Activated naive CD4-positive, alpha-beta T cell treated with anti-CD3 and anti-CD28 coated beads, Interleukin-2, amount 50 U/mL, for 16 hours (primary cell): ENCODE measurements around the gene LRRC8B.
"Not testable (repeated sequence)": the region's sequence is repeated elsewhere in the genome, so short reads cannot be mapped to it uniquely, and the experiment has no call there.

Experiments used
- DNase-seq: peaks from one replicate; pipeline ENCODE4 v3.0.0-alpha.2; 2020

The LRRC8B gene

GRCh38 chr1:89524369-89525168 is at the start of gene LRRC8B:
TSS of gene LRRC8B (plus strand) at chr1:89524829. CDS start at chr1:89582651, 57,822 bp downstream.
- DNase-seq = peak; percentile 91

GRCh38 chr1:89475269-89475668 is 49.4 kb upstream of the LRRC8B start:
- no peak for DNase-seq

GRCh38 chr1:89476072-89476471 is 48.6 kb upstream of the LRRC8B start:
- DNase-seq = no peak

- peak; percentile 78 for DNase-seq
These were observed 41.4 kb upstream of the LRRC8B start for GRCh38 chr1:89483010-89483756.

GRCh38 chr1:89483757-89484077 is 40.9 kb upstream of the LRRC8B start:
- no peak for DNase-seq

- no peak for DNase-seq
These were observed 40.3 kb upstream of the LRRC8B start for GRCh38 chr1:89484092-89485038.

GRCh38 chr1:89487972-89488371 is 36.7 kb upstream of the LRRC8B start:
- no peak for DNase-seq

GRCh38 chr1:89489047-89489729 is 35.4 kb upstream of the LRRC8B start:
- no peak for DNase-seq

GRCh38 chr1:89490389-89490788 is 34.2 kb upstream of the LRRC8B start:
- no peak for DNase-seq

GRCh38 chr1:89499320-89499719 is 25.3 kb upstream of the LRRC8B start:
- DNase-seq = no peak

- no peak for DNase-seq
These were observed 22.6 kb upstream of the LRRC8B start for GRCh38 chr1:89502042-89502441.

- no peak for DNase-seq
These were observed 21.7 kb upstream of the LRRC8B start for GRCh38 chr1:89502895-89503294.

GRCh38 chr1:89503690-89504089 is 20.9 kb upstream of the LRRC8B start:
- DNase-seq = no peak

- not testable (repeated sequence) for DNase-seq
These were observed 14.6 kb upstream of the LRRC8B start for GRCh38 chr1:89510061-89510460.

GRCh38 chr1:89512996-89513720 is 11.5 kb upstream of the LRRC8B start:
- no peak for DNase-seq

- no peak for DNase-seq
These were observed 8.6 kb upstream of the LRRC8B start for GRCh38 chr1:89516055-89516454.

GRCh38 chr1:89518221-89518631 is 6.4 kb upstream of the LRRC8B start:
- DNase-seq = no peak

- peak; percentile 40 for DNase-seq
These were observed 4.8 kb upstream of the LRRC8B start for GRCh38 chr1:89519779-89520358.

GRCh38 chr1:89521977-89522376 is 2.7 kb upstream of the LRRC8B start:
- not testable (repeated sequence) for DNase-seq

GRCh38 chr1:89523572-89524368 is 859 bp upstream of the LRRC8B start:
- DNase-seq = peak; percentile 74
